GM18505 (cell line): ENCODE data around the gene ZSCAN32.

ENCODE experiments used
- ATAC-seq: cut with Tn5 transposase; IDR thresholded peaks from one replicate; pipeline ENCODE4 v1.9.1; 2021; ENCODE audit not compliant: unreplicated experiment
- POLR2A ChIP-seq: IDR thresholded peaks from 4 replicates; pipeline ENCODE4 v1.6.1; 2011; ENCODE audit warnings: borderline replicate concordance; ENCODE audit not compliant: insufficient read depth, insufficient read length; ENCODE audit errors: extremely low read depth

ZSCAN32 gene

GRCh38 chr16:3377917-3378316 lies 22.9 kb downstream of the ZSCAN32 start:
- no peak for ATAC-seq
- TF ChIP-seq POLR2A: no peak

- ATAC-seq: no peak
Measured at GRCh38 chr16:3375680-3376079, 25.1 kb downstream of the ZSCAN32 start.

GRCh38 chr16:3369073-3369472 lies 31.7 kb downstream of the ZSCAN32 start:
- TF ChIP-seq POLR2A: no peak
- ATAC-seq: no peak

More at GRCh38 chr16:3375680-3376079, 25.1 kb downstream of the ZSCAN32 start:
- no peak for TF ChIP-seq POLR2A

GRCh38 chr16:3364774-3365427 lies 35.9 kb downstream of the ZSCAN32 start:
- no peak for ATAC-seq

GRCh38 chr16:3363793-3364192 lies 37.0 kb downstream of the ZSCAN32 start:
- TF ChIP-seq POLR2A: no peak

More at GRCh38 chr16:3364774-3365427, 35.9 kb downstream of the ZSCAN32 start:
- peak; percentile 41 for TF ChIP-seq POLR2A

GRCh38 chr16:3362931-3363330 lies 37.9 kb downstream of the ZSCAN32 start:
- TF ChIP-seq POLR2A: no peak
- no peak for ATAC-seq

More at GRCh38 chr16:3363793-3364192, 37.0 kb downstream of the ZSCAN32 start:
- no peak for ATAC-seq

GRCh38 chr16:3358871-3359270 lies 41.9 kb downstream of the ZSCAN32 start:
- no peak for ATAC-seq
- no peak for TF ChIP-seq POLR2A

- TF ChIP-seq POLR2A: no peak
- ATAC-seq: no peak
Measured at GRCh38 chr16:3356118-3356517, 44.7 kb downstream of the ZSCAN32 start.

GRCh38 chr16:3355589-3355988 lies 45.2 kb downstream of the ZSCAN32 start, which contains the start of gene OR2C1:
Gene OR2C1 (plus strand): TSS chr16:3355889. CDS start chr16:3355941, 52 bp downstream.
- ATAC-seq: no peak
- no peak for TF ChIP-seq POLR2A

- TF ChIP-seq POLR2A: no peak
- ATAC-seq: no peak
Measured at GRCh38 chr16:3349175-3349574, 51.6 kb downstream of the ZSCAN32 start.

- no peak for TF ChIP-seq POLR2A
- no peak for ATAC-seq
Measured at GRCh38 chr16:3348547-3349167, 52.1 kb downstream of the ZSCAN32 start.

GRCh38 chr16:3347586-3347985 lies 53.2 kb downstream of the ZSCAN32 start:
- ATAC-seq: no peak
- no peak for TF ChIP-seq POLR2A

- no peak for TF ChIP-seq POLR2A
- ATAC-seq: no peak
Measured at GRCh38 chr16:3346041-3346440, 54.8 kb downstream of the ZSCAN32 start.
